HAP-1 (cell line): ENCODE measurements around the gene GLB1L.

ENCODE experiments used
- DNase-seq, 2 experiments: peaks; one replicate each; pipeline ENCODE4 v3.0.0-alpha.2; 2016 to 2020; ENCODE audit warnings: low spot score in 2 of 2
- H3K27me3 ChIP-seq: fragments of 250-450 bp; sonication (Bioruptor Pico); 2 replicates; pipeline ENCODE4 v1.5.1; 2020; ENCODE audit warnings: low read depth, mild to moderate bottlenecking, moderate library complexity
- H3K36me3 ChIP-seq: fragments of 250-450 bp; sonication (Bioruptor Pico); replicated peaks from 2 replicates; pipeline ENCODE4 v1.5.1; 2020; ENCODE audit warnings: mild to moderate bottlenecking
- H3K4me1 ChIP-seq: fragments of 250-450 bp; sonication (Bioruptor Pico); 2 replicates; pipeline ENCODE4 v1.5.1; 2020; ENCODE audit warnings: mild to moderate bottlenecking
- H3K4me3 ChIP-seq: fragments of 250-450 bp; sonication (Bioruptor Pico); 2 replicates; pipeline ENCODE4 v1.5.1; 2020; ENCODE audit warnings: mild to moderate bottlenecking, moderate library complexity
- H3K9me3 ChIP-seq: fragments of 250-450 bp; sonication (Bioruptor Pico); 2 replicates; pipeline ENCODE4 v1.5.1; 2020; ENCODE audit warnings: mild to moderate bottlenecking, moderate library complexity
- in situ Hi-C: fragments of 300-500 bp; cut with MboI; formaldehyde crosslinking; loops from 3 replicates; pipeline ENCODE4 v1.14.3; 2020; ENCODE audit warnings: low sequenced_read_pairs, inconsistent platforms, mixed read lengths

GLB1L gene

DNA sequence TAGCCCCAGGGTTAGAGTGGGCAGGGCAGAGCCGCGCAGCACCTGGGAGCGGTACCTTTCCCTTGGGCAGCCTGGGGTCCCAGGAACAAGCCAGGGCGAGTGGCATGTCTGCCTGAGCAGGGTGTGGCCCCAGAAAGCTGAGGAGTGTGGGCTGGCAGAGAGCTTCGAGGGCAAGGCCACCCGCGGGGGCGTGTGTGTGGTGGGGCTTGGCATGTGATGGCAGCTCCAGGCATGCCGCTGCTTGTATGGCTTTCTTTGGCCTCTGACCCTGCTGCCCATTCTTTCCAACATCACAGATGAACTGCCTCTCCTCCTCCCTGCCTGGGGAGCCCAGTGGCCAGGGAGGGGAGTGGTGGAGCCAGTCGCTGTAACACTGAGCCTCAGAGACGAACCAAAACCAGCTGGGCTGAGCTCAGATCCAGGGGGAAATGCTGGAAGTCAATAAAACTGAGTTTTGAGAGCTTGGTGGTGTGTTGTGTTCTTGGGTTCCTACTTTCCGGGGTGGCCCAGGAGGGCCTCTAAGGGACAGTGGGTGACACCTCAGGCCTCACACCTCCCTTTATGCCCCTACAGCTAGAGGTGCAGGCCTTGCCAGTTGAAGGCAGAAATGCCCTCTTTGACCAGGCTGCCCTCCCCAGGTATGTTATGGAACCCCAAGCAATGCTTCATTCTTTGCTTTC lies 41.3 kb upstream of the GLB1L start:
- no peak overlapping the region for H3K4me3 ChIP-seq
- H3K36me3 ChIP-seq: peaks cover 9% of the 10 kb centered on the region
- H3K27me3 ChIP-seq: no peaks in the 10 kb centered on the region
- no peak for DNase-seq
- in situ Hi-C loops: no loop called here
- no peaks in the 10 kb centered on the region for H3K4me1 ChIP-seq
- H3K9me3 ChIP-seq: no peaks in the 10 kb centered on the region

- Histone ChIP-seq H3K9me3 (no peaks in the 10 kb centered on the region), H3K4me1 (no peaks in the 10 kb centered on the region), H3K27me3 (no peaks in the 10 kb centered on the region), H3K4me3 (no peak overlapping the region), H3K36me3 (peaks cover 13% of the 10 kb centered on the region)
- DNase-seq: peak in 1 of 2 experiments; percentile 41
- in situ Hi-C loops: no loop called here
Observed at GRCh38 chr2:219285894-219286425, 40.7 kb upstream of the GLB1L start.

GRCh38 chr2:219285373-219285735 lies 40.1 kb upstream of the GLB1L start:
- no peak for DNase-seq
- Histone ChIP-seq H3K27me3 (no peaks in the 10 kb centered on the region), H3K4me1 (no peaks in the 10 kb centered on the region), H3K9me3 (no peaks in the 10 kb centered on the region), H3K4me3 (no peak overlapping the region), H3K36me3 (peaks cover 13% of the 10 kb centered on the region)
- in situ Hi-C loops: no loop called here

GRCh38 chr2:219284501-219285372 lies 39.5 kb upstream of the GLB1L start:
- Histone ChIP-seq H3K9me3 (no peaks in the 10 kb centered on the region), H3K4me1 (no peaks in the 10 kb centered on the region), H3K36me3 (peaks cover 13% of the 10 kb centered on the region), H3K4me3 (no peak overlapping the region), H3K27me3 (no peaks in the 10 kb centered on the region)
- in situ Hi-C loops: no loop called here
- no peak for DNase-seq

DNA sequence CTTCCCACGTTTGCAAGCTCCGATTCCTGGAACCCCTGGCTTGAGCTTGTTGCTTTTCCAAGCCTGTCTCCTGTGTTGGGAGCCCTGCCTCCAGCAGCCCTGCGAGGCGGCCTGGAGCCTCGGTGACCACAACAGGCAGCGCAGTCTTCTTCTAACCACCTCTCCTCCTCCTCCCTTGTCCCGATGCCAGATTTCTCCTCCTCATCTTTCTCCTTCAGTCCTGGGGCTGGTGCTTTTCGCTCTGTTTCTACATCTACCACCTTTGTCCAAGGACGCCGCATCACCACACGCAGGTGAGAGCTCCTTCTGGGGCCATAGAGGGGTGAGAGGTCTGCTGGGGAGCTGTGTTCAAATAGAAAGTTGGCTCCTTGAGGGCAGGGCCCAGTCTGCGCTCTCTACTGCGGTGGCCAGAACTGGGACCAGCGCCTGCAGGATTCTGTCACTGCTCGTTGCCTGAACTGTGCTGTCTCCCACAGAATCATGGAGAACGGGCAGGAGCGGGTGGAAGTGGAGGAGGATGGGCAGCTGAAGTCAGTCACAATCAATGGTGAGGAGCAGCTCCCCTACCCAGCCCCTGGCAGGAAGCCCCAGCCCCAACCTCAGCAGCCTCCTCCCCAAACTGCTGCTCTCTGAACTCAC lies 37.8 kb upstream of the GLB1L start:
- Histone ChIP-seq H3K27me3 (no peaks in the 10 kb centered on the region), H3K4me3 (no peak overlapping the region), H3K4me1 (peaks cover 8% of the 10 kb centered on the region), H3K9me3 (no peaks in the 10 kb centered on the region), H3K36me3 (peaks cover 13% of the 10 kb centered on the region)
- in situ Hi-C loops: no loop called here
- DNase-seq: no peak

- Histone ChIP-seq H3K27me3 (no peaks in the 10 kb centered on the region), H3K4me1 (peaks cover 12% of the 10 kb centered on the region), H3K4me3 (no peak overlapping the region), H3K36me3 (peaks cover 13% of the 10 kb centered on the region), H3K9me3 (no peaks in the 10 kb centered on the region)
- no peak for DNase-seq
- in situ Hi-C loops: no loop called here
Observed at GRCh38 chr2:219282375-219282774, 37.1 kb upstream of the GLB1L start.

GRCh38 chr2:219281588-219281987 lies 36.3 kb upstream of the GLB1L start:
- no peaks in the 10 kb centered on the region for H3K9me3 ChIP-seq

GRCh38 chr2:219280651-219281050 lies 35.4 kb upstream of the GLB1L start:
- Histone ChIP-seq H3K4me1 (peaks cover 12% of the 10 kb centered on the region), H3K9me3 (no peaks in the 10 kb centered on the region), H3K4me3 (no peak overlapping the region), H3K36me3 (peaks cover 13% of the 10 kb centered on the region), H3K27me3 (no peaks in the 10 kb centered on the region)
- in situ Hi-C loops: no loop called here
- DNase-seq: no peak

More at GRCh38 chr2:219281588-219281987, 36.3 kb upstream of the GLB1L start:
- H3K4me1 ChIP-seq: peaks cover 12% of the 10 kb centered on the region
- no peak for DNase-seq
- no peak overlapping the region for H3K4me3 ChIP-seq
- in situ Hi-C loops: no loop called here
- no peaks in the 10 kb centered on the region for H3K27me3 ChIP-seq
- H3K36me3 ChIP-seq: peaks cover 13% of the 10 kb centered on the region

DNA sequence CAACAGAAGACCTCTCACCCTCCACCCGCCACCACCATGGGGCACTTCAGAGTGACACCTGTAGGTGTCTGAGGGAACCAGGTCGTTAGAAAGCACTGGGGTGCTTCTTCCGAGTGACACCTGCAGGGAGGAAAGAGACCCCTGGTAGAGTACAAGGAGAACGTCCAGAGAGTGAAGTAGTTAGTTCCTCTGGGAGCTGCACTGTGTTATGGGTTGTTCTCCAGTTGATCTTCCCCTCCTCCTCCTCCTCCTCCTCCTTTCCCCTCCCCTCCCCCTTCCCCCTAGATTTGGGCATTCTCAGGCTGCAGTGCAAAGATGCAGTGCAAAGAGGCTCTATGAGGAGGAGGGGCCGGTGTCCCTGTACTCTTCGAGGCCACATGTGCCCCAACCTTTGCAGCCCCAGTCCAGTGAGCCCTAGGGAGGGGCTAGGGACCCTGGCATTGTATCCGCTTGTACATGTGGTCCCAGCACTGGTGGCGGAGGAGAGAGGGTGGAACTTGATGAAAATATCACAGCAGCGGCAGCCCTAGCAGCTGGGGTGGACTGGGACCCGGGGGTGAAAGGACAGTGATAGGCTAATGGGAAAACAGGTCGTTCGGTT lies 34.8 kb upstream of the GLB1L start:
- H3K9me3 ChIP-seq: no peaks in the 10 kb centered on the region
- H3K4me3 ChIP-seq: peak overlapping the region; percentile 48
- peaks cover 12% of the 10 kb centered on the region for H3K4me1 ChIP-seq
- in situ Hi-C loops: no loop called here
- H3K27me3 ChIP-seq: no peaks in the 10 kb centered on the region
- H3K36me3 ChIP-seq: peaks cover 11% of the 10 kb centered on the region
- no peak for DNase-seq

- Histone ChIP-seq H3K9me3 (no peaks in the 10 kb centered on the region), H3K4me1 (peaks cover 12% of the 10 kb centered on the region), H3K27me3 (no peaks in the 10 kb centered on the region), H3K36me3 (peaks cover 4% of the 10 kb centered on the region; the same call in 1 of the 2 replicates), H3K4me3 (peak within 1 kb of the TSS; percentile 48)
- DNase-seq: peak; percentile 95 to 99
- in situ Hi-C loops: no loop called here
Observed at GRCh38 chr2:219279151-219279915, 34.1 kb upstream of the GLB1L start, which contains the start of gene DNAJB2. Gene DNAJB2, plus strand, starts transcription at chr2:219279366. Its CDS starts 468 bp downstream, at chr2:219279834.

GRCh38 chr2:219278655-219279150 lies 33.5 kb upstream of the GLB1L start:
- Histone ChIP-seq H3K9me3 (no peaks in the 10 kb centered on the region), H3K4me1 (peaks cover 12% of the 10 kb centered on the region), H3K4me3 (peak overlapping the region; percentile 48), H3K36me3 (peaks cover 3% of the 10 kb centered on the region; the same call in 1 of the 2 replicates), H3K27me3 (no peaks in the 10 kb centered on the region)
- no peak for DNase-seq
- in situ Hi-C loops: no loop called here

DNA sequence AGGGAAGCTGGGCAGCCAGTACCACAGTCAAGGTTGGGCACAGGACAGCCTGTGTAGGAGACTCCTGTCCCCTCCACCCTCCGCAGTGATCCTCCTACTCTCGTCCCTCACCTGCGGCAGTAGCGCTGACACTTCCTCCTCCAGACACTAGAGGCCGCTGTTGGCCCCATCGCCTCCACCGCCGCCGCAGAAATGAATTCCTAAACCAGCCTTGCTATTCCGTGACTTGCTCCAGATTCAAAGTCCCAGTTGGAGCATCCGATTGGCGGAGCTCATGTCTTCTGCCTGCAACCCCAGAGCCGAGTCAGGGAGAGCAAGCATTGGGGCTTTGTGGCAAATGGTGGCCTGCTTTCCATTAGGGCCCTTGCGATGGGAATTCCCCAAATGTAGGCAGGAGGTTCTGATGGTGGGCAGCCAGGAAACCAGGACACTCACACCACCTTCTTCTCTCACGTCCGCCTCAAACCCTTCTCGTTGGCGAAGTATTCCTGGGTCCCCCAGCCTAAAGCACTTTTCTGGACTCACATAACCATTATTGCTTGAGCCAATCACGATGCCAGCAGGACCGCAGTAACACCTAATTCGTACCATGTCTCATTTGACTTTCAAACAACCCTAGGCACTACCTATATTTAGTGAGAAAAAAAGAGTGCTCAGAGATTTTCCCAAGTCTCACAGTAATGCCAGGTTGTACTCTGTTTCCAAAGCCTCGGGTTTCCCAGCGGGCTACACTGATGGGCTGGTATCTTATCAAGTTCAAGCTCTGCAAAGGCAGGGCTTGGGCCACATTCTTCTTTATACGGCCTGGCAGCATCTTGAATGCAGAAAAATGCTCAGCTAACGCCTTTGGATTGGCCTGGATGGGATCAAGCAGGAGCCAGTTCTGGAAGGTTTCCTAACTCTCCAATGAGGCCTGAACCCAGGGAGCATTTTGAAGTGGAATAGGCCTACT lies 32.7 kb upstream of the GLB1L start:
- Histone ChIP-seq H3K27me3 (no peaks in the 10 kb centered on the region; the same call in 1 of the 2 replicates), H3K4me3 (peak overlapping the region; percentile 48; the same call in 1 of the 2 replicates), H3K4me1 (peaks cover 12% of the 10 kb centered on the region), H3K9me3 (no peaks in the 10 kb centered on the region), H3K36me3 (peaks cover 3% of the 10 kb centered on the region; the same call in 1 of the 2 replicates)
- in situ Hi-C loops: no loop called here
- DNase-seq: peak; percentile 74 to 86
